Transverse colon (tissue), 4 donors: Measurements from ENCODE around the gene FZD8.

Experiments
- CTCF ChIP-seq, 5 experiments: fragments of 200-600 bp in 3 of 5; fragments of 450-650 bp in 2 of 5; sonication (generic) in 3 of 5; IDR thresholded peaks; 1 replicate in 2 of 5; 2 replicates in 3 of 5; pipeline ENCODE4 v1.5.1; 2016 to 2017; ENCODE audit warnings: antibody characterized with exemption in 5 of 5, inconsistent platforms in 3 of 5, mild to moderate bottlenecking in 2 of 5, moderate library complexity in 1 of 5
- POLR2A ChIP-seq: fragments of 450-650 bp; IDR thresholded peaks from one replicate; pipeline ENCODE4 v1.6.1; 2016; ENCODE audit warnings: antibody characterized with exemption, mild to moderate bottlenecking, moderate library complexity
- POLR2AphosphoS5 ChIP-seq, 3 donors: sonication (generic); formaldehyde crosslinking; IDR thresholded peaks; one replicate each; pipeline ENCODE4 v1.6.1; 2016; ENCODE audit warnings: antibody characterized with exemption in 3 of 3

DNA sequence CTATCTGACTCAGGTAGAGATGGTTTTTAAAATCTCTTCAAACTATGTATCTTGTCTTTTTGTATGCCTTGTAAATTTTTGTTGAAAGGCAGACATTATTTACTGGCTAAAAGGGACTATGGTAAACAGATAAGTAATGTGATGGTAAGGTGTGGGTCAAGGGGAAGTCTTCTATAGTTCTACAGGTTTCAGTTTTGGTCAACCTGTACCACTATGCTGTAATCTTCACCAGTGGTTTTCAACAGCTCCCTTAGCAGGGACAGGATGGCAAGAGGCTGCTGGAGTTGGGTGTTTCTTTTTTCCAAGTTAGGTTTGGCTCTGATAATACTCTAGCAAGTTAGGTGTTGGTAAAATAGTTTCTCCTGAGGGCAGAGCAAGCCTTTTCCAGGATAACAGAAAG lies 32.7 kb upstream of the FZD8 start:
- TF ChIP-seq CTCF (IDR thresholded peaks at IDR 0.05) (no peak), POLR2A (no peak), POLR2AphosphoS5 (IDR thresholded peaks at IDR 0.05) (no peak)
